Measurements from ENCODE around the gene ZC3H18. TPM values are rescaled to one million over a fixed set of nuclear protein-coding genes. Genes with fewer than 3 reads are reported as not detected.

Gene ZC3H18
- total and polyA plus RNA-seq, 2 of the 4 experiments (the other 2 are of a cell fraction): 3.4 to 21.3 TPM

DNA sequence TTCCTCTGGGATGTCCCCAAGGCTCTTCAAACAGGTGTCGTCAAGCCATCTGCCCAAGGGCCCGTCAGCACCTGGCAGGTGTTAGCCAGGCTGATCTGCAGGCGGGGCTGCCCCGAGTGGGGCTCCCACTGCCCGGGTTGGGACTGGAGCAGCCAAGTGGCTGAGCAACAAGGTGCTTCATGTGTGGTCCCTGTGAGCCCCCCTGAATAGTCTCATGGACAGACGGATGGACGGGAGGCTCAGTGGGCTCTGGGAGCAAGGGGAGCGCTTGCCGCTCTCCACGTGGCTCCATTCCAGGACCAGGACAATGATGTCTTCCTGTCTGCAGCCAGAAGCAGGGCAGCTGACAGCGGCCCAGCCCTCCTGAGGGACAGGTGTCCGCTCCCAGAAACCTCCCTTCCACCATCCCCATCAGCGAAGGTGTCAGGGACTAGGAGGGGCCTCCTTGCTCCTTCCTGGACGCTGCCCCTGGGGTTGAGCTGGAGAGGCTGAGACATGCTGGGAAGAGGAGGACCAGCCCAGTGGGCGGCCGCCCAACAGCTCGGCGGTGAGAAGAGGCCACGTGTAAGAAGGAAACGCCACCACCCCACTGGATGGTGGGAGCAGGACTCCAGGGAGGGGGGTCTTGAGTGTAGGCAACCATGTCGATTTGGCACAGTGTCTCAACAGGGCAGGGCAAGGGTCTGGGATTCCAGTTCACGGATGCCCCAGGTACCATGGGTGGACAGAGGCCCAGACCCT, 106.5 kb downstream of the ZC3H18 start:
- TF ChIP-seq RCOR1 (IDR thresholded peaks at IDR 0.05; ENCODE audit: insufficient replicate concordance, low read length): no peak
- no peak for TF ChIP-seq BHLHE40 (IDR thresholded peaks at IDR 0.05; ENCODE audit: low read depth, low read length)
- TF ChIP-seq, protein P1, sequence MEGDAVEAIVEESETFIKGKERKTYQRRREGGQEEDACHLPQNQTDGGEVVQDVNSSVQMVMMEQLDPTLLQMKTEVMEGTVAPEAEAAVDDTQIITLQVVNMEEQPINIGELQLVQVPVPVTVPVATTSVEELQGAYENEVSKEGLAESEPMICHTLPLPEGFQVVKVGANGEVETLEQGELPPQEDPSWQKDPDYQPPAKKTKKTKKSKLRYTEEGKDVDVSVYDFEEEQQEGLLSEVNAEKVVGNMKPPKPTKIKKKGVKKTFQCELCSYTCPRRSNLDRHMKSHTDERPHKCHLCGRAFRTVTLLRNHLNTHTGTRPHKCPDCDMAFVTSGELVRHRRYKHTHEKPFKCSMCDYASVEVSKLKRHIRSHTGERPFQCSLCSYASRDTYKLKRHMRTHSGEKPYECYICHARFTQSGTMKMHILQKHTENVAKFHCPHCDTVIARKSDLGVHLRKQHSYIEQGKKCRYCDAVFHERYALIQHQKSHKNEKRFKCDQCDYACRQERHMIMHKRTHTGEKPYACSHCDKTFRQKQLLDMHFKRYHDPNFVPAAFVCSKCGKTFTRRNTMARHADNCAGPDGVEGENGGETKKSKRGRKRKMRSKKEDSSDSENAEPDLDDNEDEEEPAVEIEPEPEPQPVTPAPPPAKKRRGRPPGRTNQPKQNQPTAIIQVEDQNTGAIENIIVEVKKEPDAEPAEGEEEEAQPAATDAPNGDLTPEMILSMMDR (conservative IDR thresholded peaks at IDR 0.05; ENCODE audit: low read depth, low read length): no peak
- TF ChIP-seq CHD1 (IDR thresholded peaks at IDR 0.05; ENCODE audit: low read depth, low read length): no peak
- H3K23ac ChIP-seq (ENCODE audit: low read depth, low read length): no peak overlapping the region
- no peaks in the 10 kb centered on the region for H3K79me1 ChIP-seq (ENCODE audit: low read depth in 1 of 2, low read length in 2 of 2)
- intact Hi-C loops (cut with micrococcal nuclease): no loop called here
- ATAC-seq (ENCODE audit: low read depth): no peak
- BruUV-seq (replicated peaks): no TSS peak
- no peak overlapping the region for H3K14ac ChIP-seq (replicated peaks; ENCODE audit: low read depth, low read length)
- no peak overlapping the region for H2BK15ac ChIP-seq (ENCODE audit: low read depth, low read length)
- H3K27me3 ChIP-seq (ENCODE audit: control insufficient read depth, insufficient read depth, low read length): no peaks in the 10 kb centered on the region
- no peak overlapping the region for H3K18ac ChIP-seq (ENCODE audit: low read depth, low read length)
- H2AFZ ChIP-seq (replicated peaks; ENCODE audit: low read length, poor library complexity): no peak overlapping the region
- no peak overlapping the region for H4K91ac ChIP-seq (ENCODE audit: insufficient read depth, low read depth, low read length)
- no peak overlapping the region for H4K5ac ChIP-seq (ENCODE audit: low read depth, low read length)
- H4K8ac ChIP-seq (ENCODE audit: low read depth in 2 of 2, low read length in 2 of 2): no peak overlapping the region
- no peak overlapping the region for H2BK20ac ChIP-seq (ENCODE audit: low read depth, low read length)
- no peak for DNase-seq
- POLR2A ChIA-PET (ENCODE audit: unreplicated experiment): no interaction called here
- WGBS, 2 experiments (ENCODE audit: extremely low coverage in 2 of 2, insufficient read length in 1 of 2): 91% methylated on average over 12 of the region's 22 CpGs; no CpG with 5 or more reads in 1 of the 2 experiments
- H3K36me3 ChIP-seq (ENCODE audit: control insufficient read depth, insufficient read depth, low read length): peaks cover 7% of the 10 kb centered on the region; the same call in 1 of the 2 replicates
- H2AK5ac ChIP-seq (ENCODE audit: low read depth, low read length): no peak overlapping the region
- H3K4ac ChIP-seq (ENCODE audit: low read depth, low read length): no peak overlapping the region
- in situ Hi-C loops (cut with MboI; ENCODE audit: low sequenced_read_pairs): no loop called here
- no peak overlapping the region for H3K9ac ChIP-seq (ENCODE audit: low read depth, low read length)
- no peak overlapping the region for H3K27ac ChIP-seq (ENCODE audit: insufficient read depth, low read length)
- 0 out of 2 replicates have a peak, but pooled peaks cover 9% of the 10 kb centered on the region for H4K20me1 ChIP-seq (ENCODE audit: insufficient read depth, low read length)
- H3K9me3 ChIP-seq (ENCODE audit: control insufficient read depth, insufficient read depth, low read length): no peaks in the 10 kb centered on the region
- dilution Hi-C loops (cut with HindIII; ENCODE audit: low sequenced_read_pairs, unreplicated experiment): no loop called here
- H2BK5ac ChIP-seq (ENCODE audit: low read depth, low read length, poor library complexity, severe bottlenecking): no peak overlapping the region
- no peak overlapping the region for H3K56ac ChIP-seq (ENCODE audit: extremely low read depth, insufficient read depth, low read length)
- H3K4me3 ChIP-seq (ENCODE audit: insufficient read depth, low read depth, low read length): no peak overlapping the region
- H3K4me2 ChIP-seq (ENCODE audit: low read depth, low read length): no peak overlapping the region
- no peaks in the 10 kb centered on the region for H3K4me1 ChIP-seq (ENCODE audit: control insufficient read depth, insufficient read depth, low read length)
- H3K9me1 ChIP-seq (ENCODE audit: insufficient read depth, low read length): no peaks in the 10 kb centered on the region
- CTCF ChIA-PET: no interaction called here
- peak overlapping the region; percentile 78 for H2AK9ac ChIP-seq (replicated peaks; ENCODE audit: low read depth, low read length, poor library complexity)
- H2BK120ac ChIP-seq (ENCODE audit: low read depth, low read length): no peak overlapping the region
